ENCODE measurements around the gene MS4A15. TPM values are rescaled to one million over a fixed set of nuclear protein-coding genes. Genes with fewer than 3 reads are reported as not detected.
"Not testable (repeated sequence)": the region's sequence is repeated elsewhere in the genome, so short reads cannot be mapped to it uniquely, and the experiment has no call there.

MS4A15 gene
- polyA plus RNA-seq, 4 donors: not detected

DNA sequence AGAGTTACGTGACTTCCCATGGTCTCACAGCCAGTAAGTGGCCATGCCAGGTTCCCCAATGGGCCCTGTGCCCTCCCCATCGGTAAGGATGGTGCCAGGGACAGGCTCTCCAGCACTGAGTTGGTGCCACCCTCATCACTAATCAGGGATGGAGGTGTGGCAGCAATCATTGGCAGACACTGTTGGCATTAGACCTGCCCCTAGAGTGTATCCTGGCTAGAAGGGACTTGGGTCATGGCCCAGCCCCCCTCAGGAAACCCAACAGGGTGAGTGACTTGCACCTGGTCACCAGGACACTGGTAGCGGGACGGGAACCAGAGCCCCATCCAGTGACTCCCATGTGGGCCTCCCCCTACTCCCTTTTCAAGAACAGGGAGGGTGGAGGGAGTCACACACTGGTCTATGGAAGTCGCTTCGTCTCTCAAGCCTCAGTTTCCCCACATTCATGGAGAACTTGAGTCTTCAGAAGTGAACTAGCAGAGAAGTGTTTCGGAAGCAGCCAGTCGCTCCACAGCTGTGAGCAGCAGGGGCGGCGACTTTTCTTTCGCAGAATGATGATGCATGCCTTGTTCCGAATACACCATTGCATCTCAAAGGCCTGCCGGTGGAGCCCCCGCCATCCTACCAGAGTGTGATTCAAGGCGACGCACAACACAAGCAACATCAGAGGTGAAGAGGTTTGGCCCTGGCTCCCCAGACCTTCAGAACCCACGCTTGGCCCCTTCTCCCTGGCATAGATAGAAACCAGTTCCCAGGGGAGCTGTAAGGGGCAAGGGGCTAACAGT is 41.4 kb downstream of the MS4A15 start:
- DNase-seq (ENCODE audit: low read depth in 4 of 4, low spot score in 2 of 4): no peak

DNA sequence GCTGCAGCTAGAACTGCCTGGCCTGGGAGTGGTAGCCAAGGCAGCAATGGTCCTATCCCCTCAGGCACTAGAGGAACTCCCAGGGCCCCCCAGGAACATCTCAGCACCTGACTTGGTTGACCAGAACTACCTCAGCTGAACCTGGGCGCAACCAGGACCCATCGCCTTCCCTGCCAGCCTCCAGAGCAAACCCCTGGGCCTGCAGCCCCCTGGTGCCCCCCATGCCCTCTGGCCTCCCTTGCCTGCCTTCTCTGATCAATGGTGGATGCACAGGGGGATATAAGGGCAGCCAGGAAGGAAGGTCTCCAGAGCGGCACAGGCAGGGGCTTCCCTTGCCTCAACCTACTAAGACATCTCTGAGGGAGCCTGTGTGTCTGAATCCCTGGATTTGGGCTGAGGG is 42.0 kb downstream of the MS4A15 start:
- no peak for DNase-seq (ENCODE audit: low read depth in 4 of 4, low spot score in 2 of 4)

DNA sequence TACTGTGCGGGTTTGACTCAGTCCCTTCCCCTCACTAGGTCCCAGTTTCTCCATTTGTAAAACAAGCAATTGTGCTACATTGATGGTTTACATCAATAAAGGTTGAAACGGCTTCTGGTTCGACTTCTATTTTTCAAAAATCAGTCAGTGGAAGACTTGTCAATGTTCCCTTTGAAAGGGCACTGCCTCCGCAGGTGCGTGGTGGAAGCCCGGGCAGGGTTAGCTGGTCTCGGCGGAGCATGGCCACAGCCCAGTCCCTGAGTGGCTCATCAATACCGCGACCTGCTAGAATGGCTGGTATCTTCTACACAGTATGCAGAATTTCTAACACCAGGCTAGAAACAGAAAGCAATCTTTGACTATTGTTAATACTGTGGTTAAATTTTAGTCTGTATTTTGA is 44.5 kb downstream of the MS4A15 start:
- no peak for DNase-seq (ENCODE audit: low read depth in 4 of 4, low spot score in 2 of 4)

DNA sequence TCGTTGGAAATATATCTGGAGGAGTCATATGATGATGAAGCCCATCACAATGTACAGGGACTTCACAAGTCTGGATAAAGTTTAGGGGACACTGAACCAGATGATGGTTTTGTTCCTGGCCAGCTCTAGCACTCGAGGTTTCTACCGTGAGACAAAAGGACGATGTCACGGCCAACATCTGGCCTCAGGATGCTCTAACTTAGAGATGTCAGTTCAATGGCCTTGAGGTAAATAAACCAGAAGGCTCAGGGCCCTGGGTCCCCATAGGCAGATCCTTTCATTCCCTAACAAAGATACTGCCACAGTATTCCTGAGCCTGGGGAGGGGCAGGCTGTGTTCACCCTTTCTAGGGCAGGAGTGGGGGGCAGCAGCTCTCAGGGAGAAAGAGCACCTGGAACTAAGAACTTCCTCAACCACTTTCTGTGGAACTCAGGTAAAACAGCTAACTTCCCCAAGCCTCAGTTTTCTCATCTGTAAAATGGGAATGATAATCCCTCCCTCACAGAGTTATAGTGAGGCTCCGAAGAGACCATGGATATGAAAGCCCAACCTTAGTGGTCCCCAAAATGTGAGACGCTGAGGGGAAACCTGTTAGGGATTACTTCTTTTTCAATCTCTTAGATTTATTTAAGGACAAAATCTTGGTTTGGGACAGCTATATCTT is 46.7 kb downstream of the MS4A15 start:
- no peak for DNase-seq (ENCODE audit: low read depth in 4 of 4, low spot score in 2 of 4)

DNA sequence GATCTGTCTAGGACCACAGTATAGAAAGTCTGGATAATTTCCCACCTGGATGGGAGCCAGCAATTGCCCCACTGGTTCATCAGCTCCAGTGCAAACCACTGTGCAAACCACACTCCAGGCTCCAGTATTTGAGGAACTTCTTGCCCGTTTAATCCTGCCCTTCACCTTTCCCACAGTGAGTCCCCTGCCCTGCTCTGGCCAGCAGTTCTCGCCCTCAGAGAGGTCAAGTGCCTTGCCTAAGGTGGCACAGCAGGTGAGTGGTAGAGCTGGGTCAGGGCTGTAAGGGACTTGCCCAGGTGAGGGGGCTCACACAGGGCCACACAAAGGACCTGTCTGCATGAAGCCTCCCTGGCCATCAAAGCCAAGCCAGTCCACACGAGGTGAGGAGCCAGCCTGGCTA is 52.6 kb downstream of the MS4A15 start:
- DNase-seq (ENCODE audit: low read depth in 4 of 4, low spot score in 2 of 4): no peak

DNA sequence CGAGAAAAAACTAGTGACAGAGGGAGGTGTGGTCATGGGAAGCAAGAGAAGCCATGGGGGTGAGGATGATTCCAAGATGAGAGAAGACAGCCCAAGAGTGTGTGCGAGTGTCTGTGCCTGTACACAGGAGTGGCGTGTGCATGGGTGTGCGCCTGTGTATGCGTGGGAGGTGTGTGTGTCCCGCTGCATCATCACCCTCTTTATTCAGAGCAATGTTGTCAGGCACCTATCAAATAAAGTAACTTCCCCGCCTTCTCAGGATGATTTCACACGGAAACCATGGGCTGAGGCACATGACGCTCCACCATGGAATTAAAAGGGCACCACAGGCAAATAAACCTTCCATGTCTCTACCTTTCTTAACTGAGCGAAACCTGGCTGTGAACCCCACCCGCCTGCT is 53.0 kb downstream of the MS4A15 start:
- no peak for DNase-seq (ENCODE audit: low read depth in 4 of 4, low spot score in 2 of 4)

DNA sequence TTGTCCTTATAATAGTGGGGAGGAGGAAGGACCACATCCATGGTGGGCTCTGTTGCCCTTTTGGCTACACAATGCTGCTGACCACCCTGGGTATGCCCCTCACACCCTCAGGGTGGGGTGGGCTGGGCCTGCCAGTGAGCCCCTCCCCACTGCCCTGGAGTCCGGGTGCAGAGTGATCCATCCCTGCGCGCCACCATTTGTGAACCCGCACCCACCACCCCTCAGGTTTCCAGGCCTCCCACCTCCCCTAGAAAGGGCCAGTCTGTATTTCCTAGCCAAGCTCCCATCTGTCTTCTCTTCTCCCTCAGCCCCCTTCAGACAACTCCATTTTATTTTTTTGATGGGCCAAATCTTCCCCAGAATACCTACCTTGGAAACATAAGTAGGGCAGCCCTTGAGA is 53.5 kb downstream of the MS4A15 start:
- DNase-seq (ENCODE audit: low read depth in 4 of 4, low spot score in 2 of 4): no peak

DNA sequence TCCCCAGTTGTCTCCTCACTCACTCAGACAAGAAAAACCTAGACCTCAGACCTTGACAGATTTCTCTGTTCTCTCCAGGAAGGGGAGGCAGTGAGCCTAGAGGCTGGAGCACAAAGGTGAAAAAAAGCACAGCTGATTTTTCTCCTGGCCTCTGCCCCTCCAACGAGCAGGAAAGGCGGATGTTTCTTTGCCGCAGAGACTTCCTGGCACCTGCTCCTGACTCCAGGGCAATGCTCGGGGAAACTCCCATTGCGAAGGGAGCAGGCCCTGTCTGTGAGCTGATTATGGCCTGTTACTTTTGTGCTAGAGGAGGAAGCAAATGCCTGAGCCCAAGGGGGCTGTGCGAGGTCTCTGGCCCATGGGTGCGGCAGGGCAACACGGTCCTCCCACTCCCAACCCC is 53.9 kb downstream of the MS4A15 start:
- no peak for DNase-seq (ENCODE audit: low read depth in 4 of 4, low spot score in 2 of 4)

DNA sequence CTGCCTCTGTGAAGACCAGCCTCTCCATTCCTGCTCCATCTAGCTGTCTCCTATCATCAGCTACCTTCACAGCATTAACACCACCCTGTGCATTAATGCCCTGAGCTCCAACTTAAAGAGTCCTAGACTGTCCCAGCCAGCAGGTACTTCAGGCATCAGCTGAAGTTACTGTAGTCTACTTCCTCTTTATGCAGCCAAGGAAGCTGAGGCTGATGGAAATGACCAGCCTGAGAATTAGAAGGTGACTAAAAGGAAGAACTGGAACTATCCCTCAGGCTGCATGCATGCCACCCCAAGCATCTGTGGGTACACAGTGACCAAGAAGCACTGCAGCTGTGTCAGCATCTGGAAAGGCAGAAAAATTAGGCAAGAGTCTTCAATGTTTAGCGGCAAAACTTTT is 56.7 kb downstream of the MS4A15 start:
- DNase-seq (ENCODE audit: low read depth in 4 of 4, low spot score in 2 of 4): no peak

DNA sequence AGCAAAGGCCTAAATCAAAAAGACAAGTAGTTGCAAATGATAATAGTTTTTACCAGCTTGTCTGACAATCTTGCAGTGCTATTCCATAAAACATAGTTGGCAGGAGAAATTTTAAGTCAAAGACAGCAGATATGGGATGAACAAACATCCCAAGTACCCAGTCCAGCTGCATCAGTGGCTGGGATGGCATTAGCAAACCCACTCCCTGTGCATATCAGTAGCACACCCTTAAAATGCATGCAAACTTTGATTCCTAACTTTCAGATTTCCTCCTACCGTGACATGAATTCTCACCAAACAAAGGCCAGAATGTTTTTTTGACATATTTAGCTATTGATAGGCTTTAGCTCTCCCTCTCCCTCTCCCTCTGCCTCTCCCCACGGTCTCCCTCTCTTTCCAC is 57.4 kb downstream of the MS4A15 start:
- DNase-seq (ENCODE audit: low read depth in 4 of 4, low spot score in 2 of 4): no peak

DNA sequence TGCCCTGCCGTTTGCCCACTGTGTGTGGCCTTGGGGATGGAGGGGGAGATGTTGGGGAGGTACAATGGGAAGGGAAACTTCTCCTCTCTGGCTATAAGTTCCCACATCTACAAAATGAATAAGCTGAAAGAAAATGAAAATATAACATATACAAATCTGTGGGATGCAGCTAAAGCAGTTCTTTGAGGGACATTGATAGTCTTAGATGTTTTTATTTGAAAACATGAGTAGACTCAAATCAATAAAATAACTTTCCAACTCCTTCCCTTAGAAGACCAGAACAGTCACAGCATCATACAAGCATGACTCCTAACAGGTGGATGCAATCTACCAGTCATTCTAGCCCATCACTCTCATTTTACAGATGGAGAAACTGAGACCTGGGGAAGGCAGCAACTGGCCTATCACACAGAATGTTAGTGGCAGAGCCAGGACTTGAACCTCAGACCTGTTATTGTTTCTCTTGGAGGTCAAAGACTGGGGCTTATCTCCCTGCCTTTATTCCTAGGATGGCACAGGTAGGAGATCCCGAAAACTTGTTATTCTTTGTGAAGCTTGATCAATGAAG is 60.0 kb downstream of the MS4A15 start:
- DNase-seq (ENCODE audit: low read depth in 4 of 4, low spot score in 2 of 4): no peak

DNA sequence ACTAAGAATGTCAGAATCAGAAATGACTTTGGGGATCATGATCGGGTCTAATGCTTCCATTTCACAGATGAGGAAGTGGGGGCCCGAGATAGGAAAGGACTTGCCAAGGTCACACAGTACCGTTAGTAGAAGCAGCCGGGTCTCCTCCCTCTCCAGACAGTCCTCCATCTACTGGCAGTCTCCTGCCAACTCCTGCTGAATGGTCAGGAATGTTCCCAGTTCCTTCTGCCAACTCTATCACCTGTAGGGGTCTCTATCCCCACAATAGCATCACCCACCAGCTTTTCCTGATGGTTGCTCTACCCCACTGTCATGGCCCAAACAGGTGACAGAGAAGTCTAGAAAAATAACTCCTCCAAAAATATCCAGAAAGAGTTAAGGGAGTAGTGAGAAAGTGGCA is 61.4 kb downstream of the MS4A15 start:
- DNase-seq (ENCODE audit: low read depth in 4 of 4, low spot score in 2 of 4): no peak

DNA sequence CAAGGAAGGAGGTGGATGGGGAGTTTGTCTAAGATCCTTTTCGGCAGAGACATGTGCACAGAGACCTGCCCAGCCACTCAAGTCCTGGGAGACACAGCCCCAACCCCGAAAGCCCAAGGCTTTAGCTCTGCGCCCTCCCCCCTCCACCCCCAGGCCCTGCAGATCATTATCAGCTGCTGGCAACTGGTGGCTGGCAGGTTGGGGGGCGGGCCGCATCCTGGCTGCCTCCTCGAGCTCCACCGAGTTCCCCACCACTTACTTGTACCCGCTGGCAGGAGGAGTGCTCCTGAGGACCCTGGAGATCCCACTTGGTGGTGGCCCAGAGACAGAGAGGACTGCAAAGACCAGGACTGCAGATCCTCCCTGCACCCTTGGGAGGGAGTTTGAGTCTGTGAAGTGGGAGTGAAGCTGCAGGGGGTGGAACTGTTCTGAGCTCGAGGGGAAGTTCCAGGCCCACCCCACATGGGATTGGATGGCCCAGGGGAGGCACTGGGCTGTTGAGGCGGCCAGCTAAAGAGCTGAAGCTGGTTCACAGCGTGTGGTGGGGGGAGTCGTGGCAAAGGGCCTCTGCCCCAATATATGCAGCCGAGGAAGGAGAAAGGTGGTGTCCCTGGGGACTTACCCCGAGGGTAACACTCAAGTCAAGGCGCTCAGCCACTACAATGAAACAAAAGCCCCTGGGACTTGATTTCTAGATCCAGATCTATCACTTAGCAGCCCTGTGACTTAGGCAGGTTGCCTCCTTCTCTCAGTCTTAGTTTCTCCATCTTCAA is 65.3 kb downstream of the MS4A15 start:
- no peak for DNase-seq (ENCODE audit: low read depth in 4 of 4, low spot score in 2 of 4)

DNA sequence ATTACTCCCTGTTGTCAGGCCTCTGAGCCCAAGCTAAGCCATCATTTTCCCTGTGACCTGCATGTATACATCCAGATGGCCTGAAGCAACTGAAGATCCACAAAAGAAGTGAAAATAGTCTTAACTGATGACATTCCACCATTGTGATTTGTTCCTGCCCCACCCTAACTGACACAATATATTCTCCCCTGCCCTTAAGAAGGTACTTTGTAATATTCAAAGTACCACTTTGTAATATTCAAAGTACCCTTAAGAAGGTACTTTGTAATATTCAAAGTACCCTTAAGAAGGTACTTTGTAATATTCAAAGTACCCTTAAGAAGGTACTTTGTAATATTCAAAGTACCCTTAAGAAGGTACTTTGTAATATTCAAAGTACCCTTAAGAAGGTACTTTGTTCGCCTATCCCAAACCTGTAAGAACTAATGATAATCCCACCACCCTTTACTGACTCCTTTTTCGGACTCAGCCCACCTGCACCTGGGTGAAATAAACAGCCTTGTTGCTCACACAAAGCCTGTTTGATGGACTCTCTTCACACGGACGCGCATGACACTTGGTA is 67.2 kb downstream of the MS4A15 start:
- DNase-seq (ENCODE audit: low read depth in 4 of 4, low spot score in 2 of 4): not testable (repeated sequence)

DNA sequence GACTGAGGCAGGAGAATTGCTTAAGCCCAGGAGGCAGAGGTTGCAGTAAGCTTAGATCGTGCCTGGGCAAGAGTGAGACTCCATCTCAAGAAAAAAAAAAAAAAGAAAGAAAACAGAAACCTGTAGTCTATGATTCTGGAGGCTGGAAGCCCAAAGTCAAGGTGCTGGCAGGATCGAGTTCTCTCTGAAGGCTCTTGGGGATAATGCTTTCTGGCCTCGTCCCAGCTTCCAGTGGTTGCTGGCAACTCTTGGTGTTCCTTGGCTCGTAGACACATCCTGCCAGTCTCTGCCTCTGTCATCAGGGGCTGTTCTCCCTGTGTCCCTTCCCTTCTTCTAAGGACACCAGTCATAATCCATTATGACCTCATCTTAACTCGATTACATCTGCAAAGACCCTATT is 68.5 kb downstream of the MS4A15 start:
- no peak for DNase-seq (ENCODE audit: low read depth in 4 of 4, low spot score in 2 of 4)

DNA sequence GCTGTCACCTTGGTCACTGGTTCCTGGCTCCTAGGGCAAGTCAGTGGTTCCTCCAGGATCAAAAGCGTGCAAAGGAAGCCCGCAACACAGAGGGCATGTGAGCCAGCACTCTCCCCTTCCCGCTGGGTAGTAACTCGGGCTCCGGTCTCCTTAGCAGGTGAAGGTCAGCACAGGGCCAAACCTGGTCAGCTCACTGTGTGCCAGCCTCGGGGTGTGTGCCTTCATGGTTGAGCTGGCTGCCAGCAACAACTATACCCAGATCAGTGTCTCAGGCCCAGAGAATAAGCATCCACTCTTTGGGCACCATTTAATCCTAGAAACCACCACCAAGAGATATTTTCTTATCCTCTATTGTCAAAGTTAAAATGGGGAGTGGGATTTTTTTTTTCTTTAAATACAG is 69.1 kb downstream of the MS4A15 start:
- no peak for DNase-seq (ENCODE audit: low read depth in 4 of 4, low spot score in 2 of 4)

Other genes starting within 250 kb of the MS4A15 start
- not detected for gene MS4A13, start 241.5 kb upstream of the MS4A15 start, polyA plus RNA-seq (ENCODE audit: insufficient read length in 4 of 4)
- not detected for gene MS4A8, start 57.3 kb upstream of the MS4A15 start, polyA plus RNA-seq (ENCODE audit: insufficient read length in 4 of 4)
- gene MS4A18, start 32.1 kb upstream of the MS4A15 start, polyA plus RNA-seq (ENCODE audit: insufficient read length in 4 of 4): not detected
- gene MS4A10, start 28.5 kb downstream of the MS4A15 start, polyA plus RNA-seq (ENCODE audit: insufficient read length in 4 of 4): under 1 TPM; 0.10 to 0.25 (median 0.16) TPM
- 10 to 100 TPM; 15.9 to 25.8 (median 22.0) TPM for gene CCDC86, start 85.2 kb downstream of the MS4A15 start, polyA plus RNA-seq (ENCODE audit: insufficient read length in 4 of 4)
- gene PTGDR2, start 99.1 kb downstream of the MS4A15 start, polyA plus RNA-seq (ENCODE audit: insufficient read length in 4 of 4): under 1 TPM; 0.18 to 0.39 (median 0.20) TPM
- under 1 TPM in 1 of 4 donors, not detected in 3; 0.22 TPM for gene ZP1, start 110.7 kb downstream of the MS4A15 start, polyA plus RNA-seq (ENCODE audit: insufficient read length in 4 of 4)
- gene PRPF19, start 149.7 kb downstream of the MS4A15 start, polyA plus RNA-seq (ENCODE audit: insufficient read length in 4 of 4): 100 to 1,000 TPM; 113 to 153 (median 130) TPM
- 100 to 1,000 TPM in 1 of 4 donors, 10 to 100 TPM in 3; 76.1 to 111 (median 91.6) TPM for gene TMEM109, start 157.3 kb downstream of the MS4A15 start, polyA plus RNA-seq (ENCODE audit: insufficient read length in 4 of 4)
- 100 to 1,000 TPM in 1 of 4 donors, 10 to 100 TPM in 3; 41.3 to 109 (median 88.1) TPM for gene TMEM132A, start 167.6 kb downstream of the MS4A15 start, polyA plus RNA-seq (ENCODE audit: insufficient read length in 4 of 4)
- gene SLC15A3, start 195.3 kb downstream of the MS4A15 start, polyA plus RNA-seq (ENCODE audit: insufficient read length in 4 of 4): 10 to 100 TPM; 19.1 to 24.5 (median 20.6) TPM
- gene CD6, start 214.8 kb downstream of the MS4A15 start, polyA plus RNA-seq (ENCODE audit: insufficient read length in 4 of 4): 1 to 10 TPM in 3 of 4 donors, under 1 TPM in 1; 0.62 to 1.8 (median 1.4) TPM

Data from left renal cortex interstitium (tissue), 4 donors.